ENCODE results near the gene OSBPL5. TPM values are rescaled to one million over a fixed set of nuclear protein-coding genes. Genes with fewer than 3 reads are reported as not detected.

The OSBPL5 gene
- total RNA-seq, 1 experiment from 2014 or later, result 28.4 TPM

DNA sequence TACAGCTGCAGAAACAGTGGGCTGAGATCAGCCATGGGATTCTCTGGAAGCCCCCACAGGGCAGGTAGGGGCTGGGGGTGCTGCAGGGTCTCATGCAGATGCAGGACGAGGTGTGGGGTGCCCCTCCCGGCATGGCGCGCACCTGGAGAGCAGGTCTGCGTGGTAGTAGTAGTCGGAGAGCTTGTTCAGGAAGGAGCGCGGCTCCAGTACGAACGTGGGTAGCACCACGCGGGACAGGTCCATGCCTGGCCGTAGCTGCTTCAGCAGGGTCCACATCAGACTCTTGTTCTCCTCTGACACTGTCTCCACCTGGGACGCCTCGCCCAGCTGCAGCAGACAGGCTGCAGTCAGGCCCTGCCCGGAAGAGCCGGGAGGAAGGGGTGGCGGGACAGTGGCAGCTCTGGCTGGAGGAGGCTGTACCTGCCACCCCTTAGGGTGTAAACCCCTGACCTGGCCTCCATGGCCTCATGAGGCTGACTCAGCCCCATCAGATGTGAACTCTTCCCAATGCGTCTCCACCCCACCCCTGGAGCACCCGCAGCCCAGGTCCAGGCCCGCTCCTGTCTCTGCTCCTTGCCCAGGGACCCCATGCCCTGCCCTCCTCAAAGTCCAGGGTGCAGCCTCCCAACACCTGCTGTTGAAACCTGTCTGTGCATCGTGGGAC lies 60.9 kb downstream of the OSBPL5 start:
- ChIA-PET CTCF (no interaction called here), POLR2A (ENCODE audit: low non-redundant PET) (no interaction called here)
- intact Hi-C loops (cut with micrococcal nuclease; ENCODE audit: unreplicated experiment), result no loop called here
- H3K27me3 ChIP-seq (replicated peaks; ENCODE audit: insufficient read depth, low read depth, low read length, poor library complexity), result no peaks in the 10 kb centered on the region
- no peak overlapping the region for H3K4me3 ChIP-seq (ENCODE audit: low read depth, low read length, poor library complexity, severe bottlenecking)
- H3K9me3 ChIP-seq (ENCODE audit: low read depth, low read length, poor library complexity, severe bottlenecking), result no peaks in the 10 kb centered on the region
- no peaks in the 10 kb centered on the region for H3K36me3 ChIP-seq (ENCODE audit: insufficient read depth, low read length, poor library complexity, severe bottlenecking)
- no peak for DNase-seq (ENCODE audit: low spot score)
- H3K4me1 ChIP-seq (ENCODE audit: insufficient read depth, low read length, poor library complexity, severe bottlenecking), result no peaks in the 10 kb centered on the region
- TF ChIP-seq, protein P1, sequence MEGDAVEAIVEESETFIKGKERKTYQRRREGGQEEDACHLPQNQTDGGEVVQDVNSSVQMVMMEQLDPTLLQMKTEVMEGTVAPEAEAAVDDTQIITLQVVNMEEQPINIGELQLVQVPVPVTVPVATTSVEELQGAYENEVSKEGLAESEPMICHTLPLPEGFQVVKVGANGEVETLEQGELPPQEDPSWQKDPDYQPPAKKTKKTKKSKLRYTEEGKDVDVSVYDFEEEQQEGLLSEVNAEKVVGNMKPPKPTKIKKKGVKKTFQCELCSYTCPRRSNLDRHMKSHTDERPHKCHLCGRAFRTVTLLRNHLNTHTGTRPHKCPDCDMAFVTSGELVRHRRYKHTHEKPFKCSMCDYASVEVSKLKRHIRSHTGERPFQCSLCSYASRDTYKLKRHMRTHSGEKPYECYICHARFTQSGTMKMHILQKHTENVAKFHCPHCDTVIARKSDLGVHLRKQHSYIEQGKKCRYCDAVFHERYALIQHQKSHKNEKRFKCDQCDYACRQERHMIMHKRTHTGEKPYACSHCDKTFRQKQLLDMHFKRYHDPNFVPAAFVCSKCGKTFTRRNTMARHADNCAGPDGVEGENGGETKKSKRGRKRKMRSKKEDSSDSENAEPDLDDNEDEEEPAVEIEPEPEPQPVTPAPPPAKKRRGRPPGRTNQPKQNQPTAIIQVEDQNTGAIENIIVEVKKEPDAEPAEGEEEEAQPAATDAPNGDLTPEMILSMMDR (conservative IDR thresholded peaks at IDR 0.05; ENCODE audit: low read depth, low read length), result no peak
- no peak for TF ChIP-seq EZH2 (IDR thresholded peaks at IDR 0.05; ENCODE audit: borderline replicate concordance, low read depth, low read length, poor library complexity, severe bottlenecking)
- BruUV-seq (replicated peaks), result no TSS peak
- H3K27ac ChIP-seq (ENCODE audit: low read depth, low read length, poor library complexity, severe bottlenecking), result no peak overlapping the region

DNA sequence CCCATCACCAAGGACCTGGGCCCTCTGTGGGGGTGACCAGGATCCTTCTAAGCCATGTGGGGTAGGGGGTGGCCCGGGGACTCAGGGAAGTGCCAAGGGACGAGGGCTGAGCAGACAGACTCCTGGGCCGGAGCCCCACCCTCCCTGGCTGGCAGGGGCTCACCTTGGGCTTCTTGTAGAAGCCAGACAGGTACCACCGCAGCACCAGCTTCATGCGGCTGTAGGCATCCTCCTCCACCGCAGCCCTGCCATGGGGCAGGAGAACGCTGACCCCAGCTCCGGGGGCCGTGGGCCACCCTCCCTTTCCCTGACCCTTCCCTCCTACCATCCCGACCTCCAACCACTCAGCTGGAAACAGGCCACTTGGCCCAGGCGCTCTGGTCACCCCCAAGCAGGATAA lies 62.0 kb downstream of the OSBPL5 start:
- DNase-seq (ENCODE audit: low spot score), result no peak
- BruUV-seq (replicated peaks), result no TSS peak
- no peak overlapping the region for H3K4me3 ChIP-seq (ENCODE audit: low read depth, low read length, poor library complexity, severe bottlenecking)
- H3K36me3 ChIP-seq (ENCODE audit: insufficient read depth, low read length, poor library complexity, severe bottlenecking), result no peaks in the 10 kb centered on the region
- no peak overlapping the region for H3K27ac ChIP-seq (ENCODE audit: low read depth, low read length, poor library complexity, severe bottlenecking)
- no peaks in the 10 kb centered on the region for H3K4me1 ChIP-seq (ENCODE audit: insufficient read depth, low read length, poor library complexity, severe bottlenecking)
- intact Hi-C loops (cut with micrococcal nuclease; ENCODE audit: unreplicated experiment), result no loop called here
- TF ChIP-seq, protein P1 (conservative IDR thresholded peaks at IDR 0.05; ENCODE audit: low read depth, low read length), result no peak
- TF ChIP-seq EZH2 (IDR thresholded peaks at IDR 0.05; ENCODE audit: borderline replicate concordance, low read depth, low read length, poor library complexity, severe bottlenecking), result no peak
- no peaks in the 10 kb centered on the region for H3K27me3 ChIP-seq (replicated peaks; ENCODE audit: insufficient read depth, low read depth, low read length, poor library complexity)
- ChIA-PET POLR2A (ENCODE audit: low non-redundant PET) (no interaction called here), CTCF (interaction anchor here (1.0 to 1.2 kb wide), 2 partner anchors 11 to 18 kb away, joined by 3 to 9 read pairs; no protein-coding TSS in a partner anchor)
- no peaks in the 10 kb centered on the region for H3K9me3 ChIP-seq (ENCODE audit: low read depth, low read length, poor library complexity, severe bottlenecking)

DNA sequence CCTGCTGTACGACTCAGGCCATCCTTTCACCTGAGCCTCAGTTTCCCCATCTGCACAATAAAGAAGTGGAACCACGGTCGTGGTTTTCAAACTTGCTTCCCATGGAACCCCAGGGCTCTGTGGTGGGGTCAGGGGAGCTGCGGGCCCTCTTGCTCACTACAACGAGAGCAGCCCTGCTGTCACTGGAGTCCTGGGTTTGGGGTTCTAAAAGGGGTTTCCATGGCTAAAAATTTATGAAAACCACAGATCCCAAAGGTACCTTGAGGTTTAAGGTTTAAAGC lies 62.5 kb downstream of the OSBPL5 start:
- intact Hi-C loops (cut with micrococcal nuclease; ENCODE audit: unreplicated experiment), result no loop called here
- no TSS peak for BruUV-seq (replicated peaks)
- H3K4me3 ChIP-seq (ENCODE audit: low read depth, low read length, poor library complexity, severe bottlenecking), result no peak overlapping the region
- ChIA-PET CTCF (interaction anchor here (1.0 to 1.2 kb wide), 2 partner anchors 11 to 17 kb away, joined by 3 to 9 read pairs; no protein-coding TSS in a partner anchor), POLR2A (ENCODE audit: low non-redundant PET) (no interaction called here)
- DNase-seq (ENCODE audit: low spot score), result no peak
- no peak overlapping the region for H3K27ac ChIP-seq (ENCODE audit: low read depth, low read length, poor library complexity, severe bottlenecking)
- no peaks in the 10 kb centered on the region for H3K36me3 ChIP-seq (ENCODE audit: insufficient read depth, low read length, poor library complexity, severe bottlenecking)
- TF ChIP-seq, protein P1 (conservative IDR thresholded peaks at IDR 0.05; ENCODE audit: low read depth, low read length), result no peak
- TF ChIP-seq EZH2 (IDR thresholded peaks at IDR 0.05; ENCODE audit: borderline replicate concordance, low read depth, low read length, poor library complexity, severe bottlenecking), result no peak
- H3K9me3 ChIP-seq (ENCODE audit: low read depth, low read length, poor library complexity, severe bottlenecking), result no peaks in the 10 kb centered on the region
- no peaks in the 10 kb centered on the region for H3K27me3 ChIP-seq (replicated peaks; ENCODE audit: insufficient read depth, low read depth, low read length, poor library complexity)
- H3K4me1 ChIP-seq (ENCODE audit: insufficient read depth, low read length, poor library complexity, severe bottlenecking), result no peaks in the 10 kb centered on the region
